DND-41 (cell line): ENCODE measurements around the gene WDR7.

Experiments used
- ATAC-seq: fragments of 200-7000 bp; cut with Tn5 transposase; 3 replicates; pipeline ENCODE4 v1.9.1; 2021; ENCODE audit warnings: low read depth; ENCODE audit not compliant: insufficient read depth
- DNase-seq: peaks from one replicate; pipeline ENCODE4 v3.0.0-alpha.2; 2020
- H2AFZ ChIP-seq: 2 replicates; pipeline ENCODE4 v1.6.0; 2012; ENCODE audit warnings: low read depth, low read length
- H3K27ac ChIP-seq: 2 replicates; pipeline ENCODE4 v1.5.1; 2012; ENCODE audit warnings: low read length, inconsistent platforms
- H3K27me3 ChIP-seq: fragments of 200-600 bp; sonication (generic); 2 replicates; pipeline ENCODE4 v1.6.0; 2012; ENCODE audit warnings: low read length, mild to moderate bottlenecking, inconsistent platforms; ENCODE audit not compliant: insufficient read depth, poor library complexity
- H3K36me3 ChIP-seq: 2 replicates; pipeline ENCODE4 v1.5.1; 2012; ENCODE audit warnings: low read length, inconsistent platforms; ENCODE audit not compliant: insufficient read depth
- H3K4me1 ChIP-seq: 2 replicates; pipeline ENCODE4 v1.5.1; 2012; ENCODE audit warnings: mild to moderate bottlenecking, low read length; ENCODE audit not compliant: insufficient read depth
- H3K4me2 ChIP-seq: 2 replicates; pipeline ENCODE4 v1.6.0; 2012; ENCODE audit warnings: mild to moderate bottlenecking, moderate library complexity, low read length, inconsistent platforms; ENCODE audit not compliant: insufficient read depth
- H3K4me3 ChIP-seq, 2 experiments: fragments of 200-600 bp in 1 of 2; shearing (Covaris generic) in 1 of 2; 2 replicates each; pipeline ENCODE4 v1.5.1; 2012 to 2016; ENCODE audit warnings: inconsistent platforms in 2 of 2, low read length in 2 of 2, mild to moderate bottlenecking in 2 of 2, low read depth in 1 of 2, moderate library complexity in 1 of 2
- H3K79me2 ChIP-seq: 2 replicates; pipeline ENCODE4 v1.6.0; 2012; ENCODE audit warnings: low read length, inconsistent platforms; ENCODE audit not compliant: insufficient read depth
- H3K9ac ChIP-seq: 2 replicates; pipeline ENCODE4 v1.6.0; 2012; ENCODE audit warnings: low read depth, mild to moderate bottlenecking, inconsistent platforms, low read length, moderate library complexity
- H3K9me3 ChIP-seq: 2 replicates; pipeline ENCODE4 v1.5.1; 2012; ENCODE audit warnings: low read length, moderate library complexity, mild to moderate bottlenecking, inconsistent platforms; ENCODE audit not compliant: insufficient read depth, severe bottlenecking
- H4K20me1 ChIP-seq: 2 replicates; pipeline ENCODE4 v1.6.0; 2012; ENCODE audit warnings: low read length; ENCODE audit not compliant: insufficient read depth
- CTCF ChIP-seq: IDR thresholded peaks from 2 replicates; pipeline ENCODE4 v1.5.1; 2012; ENCODE audit warnings: borderline replicate concordance, low read length, moderate library complexity, mild to moderate bottlenecking; ENCODE audit not compliant: poor library complexity, severe bottlenecking; ENCODE audit errors: extremely low read depth
- EZH2 ChIP-seq: IDR thresholded peaks from 3 replicates; pipeline ENCODE4 v1.6.1; 2012; ENCODE audit warnings: borderline replicate concordance, low read depth, mild to moderate bottlenecking, moderate library complexity, low read length, inconsistent platforms; ENCODE audit not compliant: severe bottlenecking

WDR7 gene

GRCh38 chr18:56740645-56741044 lies 89.5 kb downstream of the WDR7 start:
- DNase-seq (no peak), ATAC-seq (no peak)
- Histone ChIP-seq H3K27me3 (no peaks in the 10 kb centered on the region), H3K36me3 (peaks cover 5% of the 10 kb centered on the region; the same call in 1 of the 2 replicates), H3K9me3 (no peaks in the 10 kb centered on the region), H3K79me2 (no peaks in the 10 kb centered on the region), H3K4me2 (no peak overlapping the region), H3K4me3 (no peak overlapping the region), H4K20me1 (0 out of 2 replicates have a peak, but pooled peaks cover 3% of the 10 kb centered on the region), H3K9ac (no peak overlapping the region), H2AFZ (no peak overlapping the region), H3K4me1 (no peaks in the 10 kb centered on the region), H3K27ac (no peak overlapping the region)
- TF ChIP-seq EZH2 (no peak), CTCF (no peak)

- Histone ChIP-seq H3K36me3 (peaks cover 3% of the 10 kb centered on the region; the same call in 1 of the 2 replicates), H3K9me3 (no peaks in the 10 kb centered on the region), H3K79me2 (no peaks in the 10 kb centered on the region), H3K27ac (no peak overlapping the region), H2AFZ (no peak overlapping the region), H3K4me2 (no peak overlapping the region), H3K9ac (no peak overlapping the region), H3K27me3 (no peaks in the 10 kb centered on the region), H3K4me3 (no peak overlapping the region), H3K4me1 (no peaks in the 10 kb centered on the region), H4K20me1 (0 out of 2 replicates have a peak, but pooled peaks cover 3% of the 10 kb centered on the region)
- TF ChIP-seq CTCF = no peak
- no peak for TF ChIP-seq EZH2
- DNase-seq (no peak), ATAC-seq (no peak)
Measured at GRCh38 chr18:56741685-56742084, 90.5 kb downstream of the WDR7 start.

- H3K27ac ChIP-seq = no peak overlapping the region
- H3K4me2 ChIP-seq = no peak overlapping the region
- no peaks in the 10 kb centered on the region for H3K9me3 ChIP-seq
- 0 out of 2 replicates have a peak, but pooled peaks cover 3% of the 10 kb centered on the region for H4K20me1 ChIP-seq
- no peaks in the 10 kb centered on the region for H3K36me3 ChIP-seq
- H3K27me3 ChIP-seq = no peaks in the 10 kb centered on the region
- H3K4me3 ChIP-seq = no peak overlapping the region
- no peak overlapping the region for H3K9ac ChIP-seq
- no peaks in the 10 kb centered on the region for H3K79me2 ChIP-seq
- H2AFZ ChIP-seq = no peak overlapping the region
- no peak for ATAC-seq
- no peaks in the 10 kb centered on the region for H3K4me1 ChIP-seq
- TF ChIP-seq CTCF (no peak), EZH2 (no peak)
- no peak for DNase-seq
Measured at GRCh38 chr18:56743115-56743514, 92.0 kb downstream of the WDR7 start.

- H3K4me1 ChIP-seq = no peaks in the 10 kb centered on the region
- no peak overlapping the region for H3K4me3 ChIP-seq
- H3K36me3 ChIP-seq = no peaks in the 10 kb centered on the region
- H4K20me1 ChIP-seq = 0 out of 2 replicates have a peak, but pooled peaks cover 3% of the 10 kb centered on the region
- DNase-seq (no peak), ATAC-seq (no peak)
- no peak overlapping the region for H3K4me2 ChIP-seq
- no peak for TF ChIP-seq EZH2
- no peak for TF ChIP-seq CTCF
- no peaks in the 10 kb centered on the region for H3K9me3 ChIP-seq
- H3K27ac ChIP-seq = no peak overlapping the region
- H3K79me2 ChIP-seq = no peaks in the 10 kb centered on the region
- no peak overlapping the region for H2AFZ ChIP-seq
- no peaks in the 10 kb centered on the region for H3K27me3 ChIP-seq
- H3K9ac ChIP-seq = no peak overlapping the region
Measured at GRCh38 chr18:56747032-56747658, 96.0 kb downstream of the WDR7 start.
